Cardiac muscle cell (in vitro differentiated cells and primary cell): Measurements from ENCODE around the gene SREK1. TPM values are rescaled to one million over a fixed set of nuclear protein-coding genes. Genes with fewer than 3 reads are reported as not detected.
A peak's percentile ranks its signal among the peaks of the same experiment; 100 is the strongest.

Source experiments
- DNase-seq, 2 donors: peaks; one replicate each; pipeline versions ENCODE4 v3.0.0 to v3.0.0-alpha.2; 2010 to 2017; ENCODE audit warnings: low read depth in 1 of 2, low spot score in 1 of 2
- H3K27ac ChIP-seq: fragments of 200-600 bp; sonication (generic); 2 replicates; pipeline ENCODE4 v1.5.1; 2016
- H3K27me3 ChIP-seq: fragments of 200-600 bp; sonication (generic); 2 replicates; pipeline ENCODE4 v1.6.0; 2016; ENCODE audit warnings: control low read depth
- H3K36me3 ChIP-seq: fragments of 200-600 bp; sonication (generic); 2 replicates; pipeline ENCODE4 v1.5.1; 2016; ENCODE audit warnings: control low read depth
- H3K4me1 ChIP-seq: fragments of 200-600 bp; sonication (generic); 2 replicates; pipeline ENCODE4 v1.8.1; 2017; ENCODE audit warnings: low read depth, mild to moderate bottlenecking, mixed run types
- H3K4me3 ChIP-seq: fragments of 200-600 bp; sonication (generic); 2 replicates; pipeline ENCODE4 v1.5.1; 2016; ENCODE audit warnings: mild to moderate bottlenecking
- H3K9me3 ChIP-seq: fragments of 200-600 bp; sonication (generic); 2 replicates; pipeline ENCODE4 v1.5.1; 2017; ENCODE audit warnings: low read depth, mild to moderate bottlenecking, control low read depth
- CTCF ChIP-seq: IDR thresholded peaks from 2 replicates; pipeline ENCODE4 v1.5.1; 2012; ENCODE audit warnings: low read depth, mild to moderate bottlenecking, low read length
- polyA plus RNA-seq: library from polyadenylated mRNA; unstranded; fragments of >200 nt; fragmentation: Nextera tagmentation; extraction: Ambion mirVana; gene quantifications from 2 replicates; pipeline ENCODE4 v1.2.1, GENCODE V29; 2016
- total RNA-seq: library from RNA; depleted of rRNA; stranded (reverse); fragments of >200 nt; gene quantifications from 2 replicates; pipeline ENCODE4 v1.2.3, GENCODE V29; 2016

The SREK1 gene
- total and polyA plus RNA-seq, 2 experiments from 2014 or later, result 49.8 to 58.9 TPM

- no peak overlapping the region for H3K4me3 ChIP-seq
- no peak for DNase-seq
- no peak for TF ChIP-seq CTCF
- no peaks in the 10 kb centered on the region for H3K27me3 ChIP-seq
- no peaks in the 10 kb centered on the region for H3K9me3 ChIP-seq
- H3K36me3 ChIP-seq, result no peaks in the 10 kb centered on the region
- H3K4me1 ChIP-seq, result peaks cover 7% of the 10 kb centered on the region
- H3K27ac ChIP-seq, result no peak overlapping the region
These were observed 4.8 kb upstream of the SREK1 start for GRCh38 chr5:66139318-66139712.

DNA sequence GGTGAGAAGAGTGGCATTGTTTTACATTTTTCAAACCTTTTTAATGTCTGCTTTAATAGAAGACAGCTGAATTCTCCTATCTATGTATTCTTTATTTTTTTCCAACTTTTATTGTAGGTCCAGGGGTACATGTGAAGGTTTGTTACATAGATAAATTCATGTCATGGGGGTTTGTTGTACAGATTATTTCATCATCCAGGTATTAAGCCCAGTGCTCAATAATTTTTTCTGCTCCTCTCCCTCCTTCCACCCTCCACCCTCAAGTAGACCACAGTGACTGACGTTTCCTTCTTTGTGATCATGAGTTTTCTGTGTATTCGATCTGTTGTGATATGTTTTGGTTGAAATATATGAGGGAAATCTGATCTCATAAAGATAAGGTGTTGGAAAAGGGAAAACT, 1.7 kb upstream of the SREK1 start:
- H3K9me3 ChIP-seq, result no peaks in the 10 kb centered on the region
- H3K4me1 ChIP-seq, result peaks cover 21% of the 10 kb centered on the region
- no peak overlapping the region for H3K27ac ChIP-seq
- no peaks in the 10 kb centered on the region for H3K27me3 ChIP-seq
- TF ChIP-seq CTCF, result no peak
- no peak for DNase-seq
- H3K4me3 ChIP-seq, result no peak overlapping the region
- no peaks in the 10 kb centered on the region for H3K36me3 ChIP-seq

DNA sequence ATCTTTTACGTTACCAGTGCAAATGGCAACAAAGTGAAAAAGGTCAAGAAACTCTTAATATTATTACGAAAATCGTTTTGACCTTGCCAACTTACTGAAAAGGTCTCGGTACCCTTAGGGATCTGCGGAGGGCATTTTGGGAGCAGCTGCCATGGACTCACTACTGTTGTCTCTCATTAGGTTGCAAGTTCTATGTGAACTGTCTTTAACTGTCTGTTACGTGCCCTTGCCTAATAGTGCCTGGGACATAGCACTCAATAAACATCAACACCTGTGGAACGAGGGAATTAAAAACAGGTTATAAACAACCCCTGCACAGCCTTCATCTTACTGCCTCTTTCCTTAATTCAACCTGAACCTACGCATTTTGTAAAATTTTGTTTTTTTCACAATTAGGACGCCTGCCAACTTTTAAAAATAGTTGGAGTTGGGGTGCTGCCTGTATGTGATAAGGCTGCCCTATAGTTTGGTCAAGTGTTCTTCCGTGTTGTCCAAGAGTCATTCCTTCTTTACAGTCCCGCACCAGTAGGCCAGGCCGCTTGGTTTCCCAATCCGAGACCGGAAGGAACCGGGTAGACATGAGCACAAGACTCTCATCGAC, 527 bp upstream of the SREK1 start:
- H3K27me3 ChIP-seq, result no peaks in the 10 kb centered on the region
- peaks cover 24% of the 10 kb centered on the region for H3K4me1 ChIP-seq
- no peaks in the 10 kb centered on the region for H3K9me3 ChIP-seq
- H3K36me3 ChIP-seq, result no peaks in the 10 kb centered on the region
- DNase-seq, result peak in 1 of 2 donors; percentile 7
- peak overlapping the region; percentile 98 for H3K27ac ChIP-seq
- H3K4me3 ChIP-seq, result peak overlapping the region; percentile 67
- no peak for TF ChIP-seq CTCF

DNA sequence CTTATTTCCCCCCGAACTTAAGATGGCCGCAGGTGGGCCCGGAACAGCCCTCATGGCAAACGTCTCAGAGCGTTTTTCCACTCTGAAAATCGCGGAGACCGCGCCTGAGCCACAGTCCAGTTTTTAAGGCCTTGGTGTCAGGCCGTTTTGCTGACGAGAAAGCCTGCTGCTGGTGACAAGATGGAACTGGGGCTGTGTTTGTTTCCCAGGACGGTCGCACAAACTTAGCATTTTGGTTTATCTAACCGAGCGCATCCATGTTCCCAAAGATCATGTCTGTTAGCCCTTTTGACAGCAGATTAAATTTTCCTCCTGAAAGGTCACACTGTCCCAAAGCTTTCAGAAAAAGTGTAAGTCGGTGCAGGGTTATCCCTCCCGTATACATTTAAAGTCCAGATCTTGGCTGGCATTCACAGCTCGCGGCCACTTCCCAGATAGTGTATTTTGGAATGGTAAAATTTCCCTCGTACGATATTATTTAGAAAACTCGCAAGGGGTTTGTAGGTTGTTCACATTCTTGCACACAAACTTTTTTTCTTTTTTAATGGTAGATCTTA, 812 bp downstream of the SREK1 start:
- no peak for TF ChIP-seq CTCF
- Histone ChIP-seq H3K27ac (peak overlapping the region; percentile 98), H3K27me3 (no peaks in the 10 kb centered on the region), H3K9me3 (no peaks in the 10 kb centered on the region), H3K36me3 (no peaks in the 10 kb centered on the region), H3K4me3 (peak overlapping the region; percentile 67), H3K4me1 (peaks cover 24% of the 10 kb centered on the region)
- peak in 1 of 2 donors; percentile 75 for DNase-seq

GRCh38 chr5:66145737-66146136, 1.6 kb downstream of the SREK1 start:
- Histone ChIP-seq H3K27ac (peak overlapping the region; percentile 98), H3K36me3 (no peaks in the 10 kb centered on the region), H3K27me3 (no peaks in the 10 kb centered on the region), H3K4me3 (peak overlapping the region; percentile 67), H3K9me3 (no peaks in the 10 kb centered on the region), H3K4me1 (peaks cover 24% of the 10 kb centered on the region)
- DNase-seq, result no peak
- TF ChIP-seq CTCF, result no peak
